HG02870 (cell line): ENCODE data around the gene PACS1.
"Not testable (repeated sequence)": the region's sequence is repeated elsewhere in the genome, so short reads cannot be mapped to it uniquely, and the experiment has no call there.

Source experiments
- ATAC-seq: cut with Tn5 transposase; IDR thresholded peaks from one replicate; pipeline ENCODE4 v1.9.1; 2021; ENCODE audit warnings: mild to moderate bottlenecking, moderate library complexity; ENCODE audit not compliant: unreplicated experiment

The PACS1 gene

DNA sequence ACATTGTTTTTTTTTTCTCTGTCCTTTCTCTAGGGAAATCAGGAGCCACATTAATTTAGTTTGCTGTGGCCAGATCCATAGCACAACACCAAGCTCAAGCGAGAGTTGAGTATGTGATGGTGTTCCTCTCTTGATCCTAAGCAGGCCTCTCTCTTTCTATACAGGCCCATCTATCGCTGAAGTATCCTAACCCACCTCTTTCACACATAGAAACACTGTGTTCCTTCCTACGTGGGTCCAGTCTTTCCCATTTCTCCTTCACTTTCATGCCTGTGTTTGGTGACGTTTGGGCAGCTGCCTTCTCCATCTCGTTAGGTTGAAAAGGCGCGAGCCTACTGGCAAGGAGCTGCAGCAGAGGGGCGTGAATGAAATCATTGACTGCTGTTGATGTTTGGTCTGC lies 2.4 kb downstream of the PACS1 start:
- no peak for ATAC-seq

- no peak for ATAC-seq
These were observed 3.6 kb downstream of the PACS1 start for GRCh38 chr11:66073669-66074068.

DNA sequence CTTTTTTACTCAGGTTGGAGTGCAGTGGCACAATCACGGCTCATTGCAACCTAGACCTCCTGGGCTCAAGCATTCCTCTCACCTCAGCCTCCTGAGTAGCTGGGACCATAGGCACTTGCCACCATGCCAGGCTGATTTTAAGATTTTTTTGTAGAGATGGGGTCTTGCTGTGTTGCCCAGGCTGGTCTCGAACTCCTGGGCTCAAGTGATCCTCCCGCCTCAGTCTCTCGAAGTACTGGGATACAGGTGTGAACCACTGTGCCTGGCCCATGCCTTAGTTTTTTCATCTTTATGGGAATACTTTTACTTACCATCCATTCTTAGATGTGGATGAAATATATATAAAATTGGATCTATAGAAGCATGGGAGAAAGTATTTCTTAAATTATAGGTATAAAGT lies 5.2 kb downstream of the PACS1 start:
- ATAC-seq, result no peak

DNA sequence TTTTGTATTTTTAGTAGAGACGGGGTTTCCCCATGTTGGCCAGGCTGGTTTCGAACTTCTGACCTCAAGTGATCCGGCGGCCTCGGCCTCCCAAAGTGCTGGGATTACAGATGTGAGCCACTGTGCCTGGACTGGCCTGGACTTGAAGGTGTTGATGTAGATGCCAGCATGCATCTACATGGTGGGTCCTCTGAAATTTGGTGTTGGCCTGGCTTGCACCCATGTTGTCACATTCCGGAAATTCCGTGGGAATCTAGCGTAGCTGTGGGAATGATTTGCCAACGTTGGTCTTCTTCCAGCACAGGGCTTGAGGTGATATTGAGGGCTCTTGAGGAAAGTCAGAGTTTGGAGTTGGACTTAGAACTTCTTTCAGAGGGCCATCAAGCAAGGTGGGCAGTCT lies 6.5 kb downstream of the PACS1 start:
- no peak for ATAC-seq

DNA sequence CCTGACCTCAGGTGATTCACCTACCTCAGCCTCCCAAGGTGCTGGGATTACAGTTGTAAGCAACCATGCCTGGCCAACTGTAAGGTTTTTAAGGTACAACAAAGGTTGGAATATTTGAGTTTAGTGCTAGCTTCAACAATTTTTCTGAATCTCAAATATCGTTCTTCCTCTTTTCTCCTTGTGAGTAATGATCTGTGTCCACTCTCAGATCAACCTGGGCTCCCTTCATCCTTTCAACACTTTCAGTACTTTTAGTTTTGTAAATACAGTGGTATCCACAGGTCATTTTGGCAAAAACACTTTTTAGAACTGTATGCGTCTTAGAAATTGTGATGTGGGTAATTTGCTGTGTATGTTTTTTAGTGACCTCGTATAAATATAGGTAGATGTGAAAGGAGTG lies 7.9 kb downstream of the PACS1 start:
- no peak for ATAC-seq

DNA sequence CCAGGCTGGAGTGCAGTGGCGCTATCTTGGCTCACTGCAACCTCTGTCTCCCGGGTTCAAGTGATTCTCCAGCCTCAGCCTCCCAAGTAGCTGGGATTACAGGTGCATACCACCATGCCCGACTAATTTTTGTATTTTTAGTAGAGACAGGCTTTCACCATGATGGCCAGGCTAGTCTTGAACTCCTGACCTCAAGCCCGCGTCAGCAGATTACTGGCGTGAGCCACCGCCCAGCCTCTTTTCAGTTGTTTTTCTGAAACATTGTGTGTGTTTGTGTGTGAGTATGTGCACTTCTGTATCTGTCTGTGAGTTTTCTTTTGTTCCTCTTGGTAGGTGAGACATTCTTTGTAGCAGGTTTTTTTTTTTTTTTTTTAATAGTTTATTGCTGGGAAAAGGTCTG lies 8.9 kb downstream of the PACS1 start:
- not testable (repeated sequence) for ATAC-seq

- no peak for ATAC-seq
These were observed 10.2 kb downstream of the PACS1 start for GRCh38 chr11:66080055-66080817.

- peak; percentile 54 for ATAC-seq
These were observed 11.4 kb downstream of the PACS1 start for GRCh38 chr11:66081505-66081904.

GRCh38 chr11:66082946-66083698 lies 13.1 kb downstream of the PACS1 start:
- ATAC-seq, result no peak

DNA sequence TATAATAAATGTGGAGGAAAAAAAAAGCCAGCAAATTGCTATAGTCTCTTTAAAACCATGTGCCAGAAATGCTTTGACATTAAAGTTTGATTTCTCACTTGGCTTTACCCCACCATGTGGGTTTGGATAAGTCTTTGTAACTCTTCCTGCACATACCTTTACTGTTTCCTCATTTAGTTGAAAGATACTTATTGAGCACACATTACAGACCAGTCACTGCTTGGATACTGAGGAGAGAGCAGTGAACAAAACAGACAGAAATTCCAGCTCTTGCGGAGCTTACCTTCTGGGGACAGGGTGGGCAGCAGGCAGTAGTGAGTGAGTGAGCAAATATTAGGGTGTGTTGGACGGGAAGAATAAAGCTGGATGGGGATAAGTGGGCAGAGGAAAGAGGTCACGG lies 13.7 kb downstream of the PACS1 start:
- ATAC-seq, result no peak

DNA sequence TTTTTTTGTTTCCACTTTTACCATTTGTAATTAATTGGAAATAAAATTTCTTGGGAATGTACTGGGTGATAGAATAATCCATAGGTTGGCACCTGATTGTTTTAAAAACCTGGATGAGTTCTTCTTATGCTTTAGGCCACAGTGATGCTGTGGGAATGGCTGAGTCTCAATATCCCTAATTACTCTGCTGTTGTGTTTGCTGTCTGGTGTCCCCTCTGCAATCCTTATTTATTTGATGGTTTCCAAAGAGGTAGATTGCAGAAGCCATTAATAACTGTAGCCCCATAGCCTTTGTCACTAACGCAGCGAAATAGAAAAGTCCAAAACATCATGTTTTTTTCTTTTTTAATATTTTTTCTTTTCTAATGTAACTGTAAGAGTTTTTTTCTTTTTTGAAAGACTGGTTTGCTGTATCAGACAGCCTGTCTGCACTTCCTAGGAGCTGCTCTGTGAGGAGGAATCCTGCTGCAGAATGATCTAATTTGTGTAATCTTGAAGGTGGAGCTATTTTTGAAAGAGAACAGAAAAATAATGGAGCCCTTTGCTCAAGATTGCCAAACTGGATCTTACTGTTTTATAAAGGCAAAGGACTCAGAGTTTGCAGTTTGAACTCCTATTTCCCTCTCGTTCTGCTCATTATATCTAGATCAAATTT lies 14.9 kb downstream of the PACS1 start:
- no peak for ATAC-seq

GRCh38 chr11:66087148-66087908 lies 17.3 kb downstream of the PACS1 start:
- no peak for ATAC-seq

DNA sequence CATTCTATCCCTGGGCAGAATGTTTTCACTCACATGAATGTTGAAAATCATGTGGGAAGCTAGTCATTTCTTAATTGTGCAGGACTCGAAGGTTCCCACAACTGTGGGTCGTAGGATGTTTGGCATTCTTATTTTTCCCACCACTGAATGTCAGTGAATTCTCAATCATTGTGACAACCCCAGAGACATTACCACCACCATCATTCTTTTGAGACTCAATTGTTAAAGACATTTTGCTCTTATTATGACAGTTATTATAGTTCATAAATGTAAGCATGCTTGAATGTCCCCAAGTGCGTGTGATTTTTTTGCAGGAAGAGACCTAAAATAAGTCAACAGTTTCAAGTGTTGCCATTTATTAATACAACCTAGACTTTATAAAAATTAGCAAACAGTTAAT lies 19.0 kb downstream of the PACS1 start:
- no peak for ATAC-seq

DNA sequence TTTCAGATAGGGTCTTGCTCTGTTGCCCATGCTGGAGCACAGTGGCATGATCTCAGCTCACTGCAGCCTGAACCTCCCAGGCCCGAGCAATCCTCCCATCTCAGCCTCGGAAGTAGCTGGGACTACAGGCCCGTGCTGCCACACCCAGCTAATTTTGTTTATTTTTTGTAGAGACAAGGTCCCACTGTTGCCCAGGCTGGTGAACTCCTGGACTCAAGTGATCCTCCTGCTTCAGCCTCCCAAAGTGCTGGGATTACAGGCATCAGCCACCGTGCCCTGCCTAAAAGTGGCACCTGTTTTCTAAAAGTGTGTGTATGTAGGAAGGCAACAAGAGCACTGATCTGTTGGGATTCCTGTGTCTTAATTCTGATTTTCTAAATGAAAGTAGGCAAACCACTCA lies 20.2 kb downstream of the PACS1 start:
- ATAC-seq, result no peak

DNA sequence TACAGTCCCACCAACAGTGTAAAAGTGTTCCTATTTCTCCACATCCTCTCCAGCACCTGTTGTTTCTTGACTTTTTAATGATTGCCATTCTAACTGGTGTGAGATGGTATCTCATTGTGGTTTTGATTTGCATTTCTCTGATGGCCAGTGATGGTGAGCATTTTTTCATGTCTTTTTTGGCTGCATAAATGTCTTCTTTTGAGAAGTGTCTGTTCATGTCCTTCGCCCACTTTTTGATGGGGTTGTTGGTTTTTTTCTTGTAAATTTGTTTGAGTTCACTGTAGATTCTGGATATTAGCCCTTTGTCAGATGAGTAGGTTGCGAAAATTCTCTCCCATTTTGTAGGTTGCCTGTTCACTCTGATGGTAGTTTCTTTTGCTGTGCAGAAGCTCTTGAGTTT lies 22.1 kb downstream of the PACS1 start:
- ATAC-seq, result not testable (repeated sequence)

GRCh38 chr11:66099746-66100145 lies 29.7 kb downstream of the PACS1 start:
- not testable (repeated sequence) for ATAC-seq

DNA sequence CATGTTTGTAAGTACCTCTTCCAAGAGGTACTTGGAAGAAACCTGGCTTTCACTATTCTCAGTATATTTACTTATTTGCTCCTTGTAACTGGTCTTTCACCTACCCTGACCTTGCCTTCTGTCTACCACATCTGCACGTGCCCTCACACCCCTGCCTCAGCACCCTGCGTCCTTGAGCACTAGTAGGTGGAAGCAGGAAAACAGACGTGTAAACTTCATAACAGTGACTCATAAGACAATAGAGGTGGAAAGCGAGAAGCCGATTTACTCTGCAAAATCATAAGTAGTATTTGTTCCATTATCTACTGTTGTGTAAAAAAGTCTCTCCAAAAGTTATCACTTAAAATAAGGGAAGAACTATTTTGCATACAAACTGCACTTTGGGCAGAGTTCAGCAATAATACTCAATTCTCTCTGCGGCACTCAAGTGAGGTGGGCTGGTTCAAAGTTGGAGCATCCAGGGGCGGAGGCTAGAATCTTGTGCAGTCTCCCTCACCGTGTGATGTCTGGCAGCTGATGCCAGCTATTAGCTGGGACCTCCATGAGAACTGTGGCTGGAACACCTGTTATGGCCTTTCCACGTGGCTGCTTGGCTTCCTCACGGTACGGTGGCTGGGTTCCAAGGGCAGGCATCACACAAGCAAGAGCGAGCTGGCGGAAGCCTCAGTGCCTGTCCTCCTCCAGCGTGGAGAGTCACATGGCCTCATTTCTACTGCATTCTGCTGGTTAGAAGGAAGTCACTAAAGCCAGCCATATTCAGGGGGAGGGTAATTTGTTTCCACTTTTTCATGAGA lies 30.4 kb downstream of the PACS1 start:
- ATAC-seq, result no peak

- no peak for ATAC-seq
These were observed 31.0 kb downstream of the PACS1 start for GRCh38 chr11:66101066-66101464.

DNA sequence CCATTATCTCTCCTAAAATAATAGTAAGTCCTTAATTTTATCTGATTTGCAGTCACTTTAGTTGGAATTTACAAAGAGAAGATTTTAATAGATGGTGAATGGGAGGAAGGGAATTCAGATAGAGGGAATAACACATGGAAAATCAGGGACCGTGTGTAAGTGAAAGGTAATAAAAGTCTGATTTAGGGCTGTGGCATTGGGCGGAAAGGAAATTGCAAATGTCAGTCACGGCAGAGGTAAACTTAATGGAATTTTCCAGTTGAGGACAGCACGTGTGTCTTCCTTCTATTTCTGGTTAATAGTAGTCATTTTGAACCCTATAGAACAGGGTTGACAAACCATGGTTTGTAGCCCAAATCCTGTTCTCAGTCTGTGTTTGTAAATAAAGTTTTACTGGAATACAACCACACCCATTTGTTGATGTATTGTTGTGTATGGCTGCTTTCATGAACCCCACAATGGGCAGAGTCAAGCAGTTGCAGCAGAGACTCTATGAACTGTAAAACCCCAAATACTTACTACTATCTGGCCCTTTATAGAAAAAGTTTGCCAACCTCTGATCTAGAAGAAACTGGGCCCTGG lies 34.1 kb downstream of the PACS1 start:
- ATAC-seq, result no peak
